Smooth muscle cell (in vitro differentiated cells): ENCODE measurements around the gene HLCS. TPM values are rescaled to one million over a fixed set of nuclear protein-coding genes. Genes with fewer than 3 reads are reported as not detected.

ENCODE experiments used
- DNase-seq: peaks from one replicate; lab custom pipeline; 2025; ENCODE audit not compliant: unreplicated experiment; lab: John Stamatoyannopoulos, UW
- H2AFZ ChIP-seq: fragments of 200-600 bp; sonication (generic); 2 replicates; pipeline ENCODE4 v1.6.0; 2016; ENCODE audit warnings: antibody characterized with exemption, low read depth, mild to moderate bottlenecking
- H3F3A ChIP-seq: fragments of 200-600 bp; sonication (generic); 2 replicates; pipeline ENCODE4 v1.6.0; 2017; ENCODE audit warnings: antibody characterized with exemption, low read depth
- H3K27ac ChIP-seq: fragments of 200-600 bp; sonication (generic); 2 replicates; pipeline ENCODE4 v1.5.1; 2016; ENCODE audit warnings: low read depth, mild to moderate bottlenecking
- H3K27me3 ChIP-seq: fragments of 200-600 bp; sonication (generic); 2 replicates; pipeline ENCODE4 v1.6.1; 2016; ENCODE audit warnings: low read depth, mild to moderate bottlenecking
- H3K36me3 ChIP-seq: fragments of 200-600 bp; sonication (generic); 2 replicates; pipeline ENCODE4 v1.5.1; 2016; ENCODE audit warnings: low read depth
- H3K4me1 ChIP-seq: fragments of 200-600 bp; sonication (generic); 2 replicates; pipeline ENCODE4 v1.5.1; 2016; ENCODE audit warnings: low read depth
- H3K4me2 ChIP-seq: fragments of 200-600 bp; sonication (generic); 2 replicates; pipeline ENCODE4 v1.6.0; 2016; ENCODE audit warnings: mild to moderate bottlenecking
- H3K4me3 ChIP-seq: fragments of 200-600 bp; sonication (generic); 2 replicates; pipeline ENCODE4 v1.5.1; 2016; ENCODE audit warnings: mild to moderate bottlenecking
- H3K79me2 ChIP-seq: fragments of 200-600 bp; sonication (generic); 2 replicates; pipeline ENCODE4 v1.6.0; 2016; ENCODE audit warnings: low read depth, mild to moderate bottlenecking
- H3K9ac ChIP-seq: fragments of 200-600 bp; sonication (generic); 2 replicates; pipeline ENCODE4 v1.6.0; 2016; ENCODE audit warnings: low read depth
- H3K9me3 ChIP-seq: fragments of 200-600 bp; sonication (generic); replicated peaks from 2 replicates; pipeline ENCODE4 v1.5.1; 2016; ENCODE audit warnings: low read depth
- H4K20me1 ChIP-seq: fragments of 200-600 bp; sonication (generic); 2 replicates; pipeline ENCODE4 v1.6.0; 2016; ENCODE audit warnings: low read depth
- CTCF ChIP-seq: fragments of 200-600 bp; sonication (generic); IDR thresholded peaks from 2 replicates; pipeline ENCODE4 v1.5.1; 2017; ENCODE audit warnings: borderline replicate concordance, mild to moderate bottlenecking, antibody characterized with exemption; ENCODE audit not compliant: insufficient read depth, poor library complexity, severe bottlenecking
- WGBS: methylation state at CpG from one replicate; pipeline ENCODE4 v1.1.7; 2016; ENCODE audit warnings: low lambda C conversion rate; 5-methylcytosine and 5-hydroxymethylcytosine counted together
- polyA plus RNA-seq: library from polyadenylated mRNA; unstranded; fragments of >200 nt; fragmentation: Nextera tagmentation; extraction: Ambion mirVana; gene quantifications from 2 replicates; pipeline ENCODE4 v1.2.1, GENCODE V29; 2016
- total RNA-seq: library from RNA; depleted of rRNA; stranded (reverse); fragments of >200 nt; gene quantifications from 2 replicates; pipeline ENCODE4 v1.2.3, GENCODE V29; 2014

HLCS gene
- total and polyA plus RNA-seq, 2 experiments from 2014 or later, result 7.5 to 20.6 TPM

GRCh38 chr21:36883532-36884486, 82.7 kb downstream of the HLCS start:
- no peak overlapping the region for H2AFZ ChIP-seq
- H3K9me3 ChIP-seq, result no peaks in the 10 kb centered on the region
- no peak overlapping the region for H3K27ac ChIP-seq
- H3F3A ChIP-seq, result no peaks in the 10 kb centered on the region
- no peak for TF ChIP-seq CTCF
- no peak overlapping the region for H3K4me2 ChIP-seq
- no peak for DNase-seq
- H3K9ac ChIP-seq, result no peak overlapping the region
- H4K20me1 ChIP-seq, result no peaks in the 10 kb centered on the region
- peaks cover 7% of the 10 kb centered on the region for H3K4me1 ChIP-seq
- no peaks in the 10 kb centered on the region for H3K27me3 ChIP-seq
- H3K4me3 ChIP-seq, result no peak overlapping the region
- 89% methylated on average over 14 of the region's 14 CpGs for WGBS
- no peaks in the 10 kb centered on the region for H3K36me3 ChIP-seq
- peaks cover 3% of the 10 kb centered on the region for H3K79me2 ChIP-seq

GRCh38 chr21:36882776-36883175, 83.7 kb downstream of the HLCS start:
- no peaks in the 10 kb centered on the region for H3F3A ChIP-seq
- DNase-seq, result no peak
- no peak overlapping the region for H3K4me3 ChIP-seq
- peak overlapping the region; percentile 77 for H3K27ac ChIP-seq
- TF ChIP-seq CTCF, result no peak
- H3K4me2 ChIP-seq, result no peak overlapping the region
- H3K79me2 ChIP-seq, result peaks cover 3% of the 10 kb centered on the region
- H4K20me1 ChIP-seq, result no peaks in the 10 kb centered on the region
- no peaks in the 10 kb centered on the region for H3K27me3 ChIP-seq
- no peak overlapping the region for H2AFZ ChIP-seq
- WGBS, result 83% methylated on average over 4 of the region's 4 CpGs
- peaks cover 3% of the 10 kb centered on the region for H3K9me3 ChIP-seq
- peaks cover 6% of the 10 kb centered on the region for H3K4me1 ChIP-seq
- peaks cover under 1% of the 10 kb centered on the region for H3K36me3 ChIP-seq
- H3K9ac ChIP-seq, result no peak overlapping the region

GRCh38 chr21:36881228-36881627, 85.2 kb downstream of the HLCS start:
- no peaks in the 10 kb centered on the region for H4K20me1 ChIP-seq
- H3K4me1 ChIP-seq, result no peaks in the 10 kb centered on the region
- peak overlapping the region; percentile 77 for H3K27ac ChIP-seq
- DNase-seq, result no peak
- H3K9ac ChIP-seq, result no peak overlapping the region
- H3K4me2 ChIP-seq, result no peak overlapping the region
- no peak overlapping the region for H3K4me3 ChIP-seq
- no peak overlapping the region for H2AFZ ChIP-seq
- peaks cover 7% of the 10 kb centered on the region for H3K36me3 ChIP-seq
- 75% methylated on average over 12 of the region's 12 CpGs for WGBS
- no peak for TF ChIP-seq CTCF
- peaks cover 9% of the 10 kb centered on the region for H3K9me3 ChIP-seq
- H3F3A ChIP-seq, result no peaks in the 10 kb centered on the region
- H3K27me3 ChIP-seq, result no peaks in the 10 kb centered on the region
- H3K79me2 ChIP-seq, result peaks cover 3% of the 10 kb centered on the region

- Histone ChIP-seq H3K4me3 (no peak overlapping the region), H3K4me1 (no peaks in the 10 kb centered on the region), H3K36me3 (peaks cover 7% of the 10 kb centered on the region), H3K4me2 (no peak overlapping the region), H4K20me1 (no peaks in the 10 kb centered on the region), H3F3A (no peaks in the 10 kb centered on the region), H3K27me3 (no peaks in the 10 kb centered on the region), H3K9ac (no peak overlapping the region), H3K9me3 (peaks cover 9% of the 10 kb centered on the region), H3K27ac (no peak overlapping the region), H2AFZ (no peak overlapping the region), H3K79me2 (peaks cover 3% of the 10 kb centered on the region)
- DNase-seq, result no peak
- no peak for TF ChIP-seq CTCF
- WGBS, result 89% methylated on average over 4 of the region's 4 CpGs
Observed at GRCh38 chr21:36879827-36880226, 86.6 kb downstream of the HLCS start.
